Raji (cell line): ENCODE data around the gene PRR36.
A peak's percentile ranks its signal among the peaks of the same experiment; 100 is the strongest.

Experiments
- POLR2A ChIP-seq: IDR thresholded peaks from 2 replicates; pipeline ENCODE4 v1.6.1; 2011; ENCODE audit warnings: low read depth, low read length, control low read depth; ENCODE audit not compliant: insufficient read depth

PRR36 gene

GRCh38 chr19:7874076-7874896 lies at the start of gene PRR36:
TSS of gene PRR36 (minus strand) at chr19:7874390. CDS start at chr19:7873689, 701 bp downstream.
- TF ChIP-seq POLR2A, result no peak

- TF ChIP-seq POLR2A, result no peak
Measured at GRCh38 chr19:7923295-7924191, 49.4 kb upstream of the PRR36 start.

- TF ChIP-seq POLR2A, result no peak
Measured at GRCh38 chr19:7922836-7923195, 48.6 kb upstream of the PRR36 start.

GRCh38 chr19:7921967-7922835 lies 48.0 kb upstream of the PRR36 start:
- TF ChIP-seq POLR2A, result no peak

- no peak for TF ChIP-seq POLR2A
Measured at GRCh38 chr19:7921302-7921966, 47.2 kb upstream of the PRR36 start.

GRCh38 chr19:7920519-7921301 lies 46.5 kb upstream of the PRR36 start:
- TF ChIP-seq POLR2A, result peak; percentile 51; the same call in 1 of the 2 replicates

- peak; percentile 83 for TF ChIP-seq POLR2A
Measured at GRCh38 chr19:7919610-7920518, 45.7 kb upstream of the PRR36 start, which contains the start of gene SNAPC2. TSS of gene SNAPC2 (plus strand) at chr19:7920338. CDS start at chr19:7920367, 29 bp downstream.

- TF ChIP-seq POLR2A, result no peak
Measured at GRCh38 chr19:7918615-7919421, 44.6 kb upstream of the PRR36 start.

GRCh38 chr19:7917267-7918061 lies 43.3 kb upstream of the PRR36 start:
- TF ChIP-seq POLR2A, result no peak

- TF ChIP-seq POLR2A, result no peak
Measured at GRCh38 chr19:7916955-7917266, 42.7 kb upstream of the PRR36 start.
